GM10266 (cell line): Measurements from ENCODE around the gene MSL3.
A peak's percentile ranks its signal among the peaks of the same experiment; 100 is the strongest.

ENCODE experiments used
- DNase-seq: peaks from one replicate; pipeline ENCODE4 v3.0.0; 2012; ENCODE audit errors: extremely low spot score
- CTCF ChIP-seq: IDR thresholded peaks from 2 replicates; pipeline ENCODE4 v1.5.1; 2012; ENCODE audit warnings: mild to moderate bottlenecking, low read depth; ENCODE audit not compliant: control insufficient read depth, insufficient read depth; ENCODE audit errors: missing control alignments

MSL3 gene

GRCh38 chrX:11789809-11790208 lies 31.8 kb downstream of the MSL3 start:
- no peak for DNase-seq

DNA sequence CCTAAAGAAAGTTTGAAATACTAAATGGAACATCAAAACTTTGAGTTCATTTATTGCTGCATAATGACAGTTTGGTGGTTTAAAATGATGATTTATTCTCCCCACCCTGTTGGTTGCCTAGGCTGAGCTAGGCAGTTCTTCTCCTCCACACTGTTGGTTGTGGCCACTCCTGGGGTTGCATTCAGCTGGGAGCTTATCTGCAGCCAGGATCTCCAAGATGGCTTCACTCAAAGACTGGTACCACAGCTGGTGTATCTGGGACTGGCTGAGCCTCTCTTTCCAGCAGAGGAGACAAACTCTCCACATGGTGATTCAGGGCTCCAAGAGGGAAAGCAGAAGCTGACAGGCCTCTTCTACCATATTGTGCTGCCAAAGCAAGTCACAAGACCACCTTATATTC lies 33.1 kb downstream of the MSL3 start:
- no peak for DNase-seq

More at GRCh38 chrX:11789809-11790208, 31.8 kb downstream of the MSL3 start:
- no peak for TF ChIP-seq CTCF

DNA sequence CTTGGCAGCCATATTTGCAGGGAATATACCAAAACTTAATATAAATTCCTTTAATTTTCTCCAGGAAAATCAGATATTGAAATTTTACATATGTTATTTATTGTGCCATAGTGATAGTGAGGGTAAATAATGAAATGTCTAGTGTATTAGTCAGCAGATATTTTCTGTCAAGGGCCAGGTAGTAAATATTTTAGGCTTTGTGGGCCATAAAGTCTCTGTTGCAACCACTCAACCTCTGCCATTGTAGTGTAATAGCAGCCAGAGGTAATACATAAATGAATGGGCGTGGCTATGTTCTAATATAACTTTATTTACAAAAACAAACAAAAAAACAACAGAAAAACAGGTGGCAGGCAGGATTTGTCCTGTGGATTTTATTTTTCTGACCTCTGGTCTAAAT lies 33.5 kb downstream of the MSL3 start:
- no peak for DNase-seq
- no peak for TF ChIP-seq CTCF

More for the DNA sequence above, 33.1 kb downstream of the MSL3 start:
- TF ChIP-seq CTCF, result no peak

DNA sequence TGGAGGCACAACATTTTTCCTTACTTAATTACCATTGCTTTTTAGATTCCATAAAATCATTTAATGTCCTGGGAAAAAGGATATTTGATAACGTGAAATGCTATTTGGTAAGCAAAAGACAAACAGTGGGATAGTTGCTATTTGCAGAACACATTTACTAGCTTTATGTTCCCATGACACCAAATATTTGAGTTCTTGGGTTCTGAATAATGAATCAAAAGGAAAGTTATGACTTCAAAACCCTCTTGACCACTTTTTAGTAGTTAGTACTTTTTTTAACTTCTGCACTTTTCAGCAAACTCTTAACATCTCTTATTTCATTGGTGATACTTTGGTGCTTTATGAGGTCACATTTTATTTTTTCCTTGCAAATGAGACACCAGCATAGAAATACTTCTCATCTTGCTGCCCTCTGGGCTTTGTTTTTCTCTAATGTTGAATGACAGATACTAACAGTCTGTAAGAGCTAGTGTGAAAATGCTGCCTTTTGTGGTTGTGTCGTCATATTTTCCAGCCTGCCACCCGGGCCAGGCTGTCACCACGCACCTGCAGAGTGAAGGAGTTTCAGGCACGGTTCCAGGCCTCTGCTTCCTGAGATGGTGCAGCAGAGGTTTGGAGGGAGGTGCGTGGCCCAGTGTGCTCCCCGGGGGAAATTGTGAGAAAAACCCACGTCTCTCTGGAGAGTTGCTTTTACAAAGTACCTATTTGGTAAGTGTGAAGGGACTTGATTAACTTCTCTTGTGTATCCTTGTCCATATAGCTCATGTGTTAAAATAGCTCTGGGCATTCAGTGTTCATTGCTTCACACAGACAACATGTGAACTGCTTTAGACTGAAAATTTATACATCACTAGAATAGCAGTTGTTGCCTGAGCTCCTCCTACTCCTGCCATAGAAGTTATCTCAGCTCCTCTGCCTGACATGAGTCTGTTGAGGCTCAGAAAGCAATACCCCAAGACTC lies 34.7 kb downstream of the MSL3 start:
- no peak for TF ChIP-seq CTCF
- DNase-seq, result peak; percentile 43

GRCh38 chrX:11793734-11794133 lies 35.7 kb downstream of the MSL3 start:
- DNase-seq, result no peak
- TF ChIP-seq CTCF, result no peak

DNA sequence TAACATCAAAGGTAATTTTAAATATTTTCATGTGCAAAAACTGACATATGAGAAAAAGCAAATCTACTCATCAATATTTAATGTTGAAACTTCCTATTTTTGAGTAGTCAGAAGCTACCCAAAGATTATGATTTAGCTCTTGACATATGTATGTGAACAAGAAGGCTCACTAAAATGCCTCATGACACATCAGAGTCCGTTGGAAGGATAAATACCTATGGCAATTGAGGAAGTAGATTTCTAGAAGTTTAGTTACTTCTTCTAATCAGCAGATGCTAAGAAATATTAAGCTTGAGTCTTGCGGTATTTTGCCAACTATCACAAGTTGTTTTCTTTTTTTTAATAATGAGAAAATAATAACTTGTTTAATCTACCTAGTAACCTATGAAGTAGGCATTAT lies 55.3 kb downstream of the MSL3 start:
- DNase-seq, result no peak
- TF ChIP-seq CTCF, result no peak
